ENCODE results near the gene DLG2. TPM values are rescaled to one million over a fixed set of nuclear protein-coding genes. Genes with fewer than 3 reads are reported as not detected.

Gene DLG2
- total and polyA plus RNA-seq, 2 of the 4 experiments (the other 2 are of a cell fraction) = 0.31 to 0.36 TPM

- Histone ChIP-seq H3K4me2 (ENCODE audit: low read depth, low read length) (no peak overlapping the region), H3K56ac (ENCODE audit: extremely low read depth, insufficient read depth, low read length) (no peak overlapping the region), H3K9me3 (ENCODE audit: control insufficient read depth, insufficient read depth, low read length) (no peaks in the 10 kb centered on the region), H3K14ac (replicated peaks; ENCODE audit: low read depth, low read length) (no peak overlapping the region), H3K18ac (ENCODE audit: low read depth, low read length) (no peak overlapping the region), H2BK120ac (ENCODE audit: low read depth, low read length) (no peak overlapping the region), H3K36me3 (ENCODE audit: control insufficient read depth, insufficient read depth, low read length) (no peaks in the 10 kb centered on the region), H3K4me1 (ENCODE audit: control insufficient read depth, insufficient read depth, low read length) (no peaks in the 10 kb centered on the region), H3K9ac (ENCODE audit: low read depth, low read length) (no peak overlapping the region), H3K79me1 (ENCODE audit: low read depth in 1 of 2, low read length in 2 of 2) (no peaks in the 10 kb centered on the region), H3K4ac (ENCODE audit: low read depth, low read length) (no peak overlapping the region), H4K91ac (ENCODE audit: insufficient read depth, low read depth, low read length) (no peak overlapping the region), H2AK9ac (replicated peaks; ENCODE audit: low read depth, low read length, poor library complexity) (no peak overlapping the region), H4K5ac (ENCODE audit: low read depth, low read length) (no peak overlapping the region), H2BK5ac (ENCODE audit: low read depth, low read length, poor library complexity, severe bottlenecking) (no peak overlapping the region), H2BK20ac (ENCODE audit: low read depth, low read length) (no peak overlapping the region), H3K9me1 (ENCODE audit: insufficient read depth, low read length) (no peaks in the 10 kb centered on the region), H4K20me1 (ENCODE audit: insufficient read depth, low read length) (no peaks in the 10 kb centered on the region), H4K8ac (ENCODE audit: low read depth in 2 of 2, low read length in 2 of 2) (no peak overlapping the region), H3K27ac (ENCODE audit: insufficient read depth, low read length) (no peak overlapping the region), H2AFZ (replicated peaks; ENCODE audit: low read length, poor library complexity) (no peak overlapping the region), H3K23ac (ENCODE audit: low read depth, low read length) (no peak overlapping the region), H3K4me3 (ENCODE audit: insufficient read depth, low read depth, low read length) (no peak overlapping the region), H2AK5ac (ENCODE audit: low read depth, low read length) (no peak overlapping the region), H3K27me3 (ENCODE audit: control insufficient read depth, insufficient read depth, low read length) (no peaks in the 10 kb centered on the region), H2BK15ac (ENCODE audit: low read depth, low read length) (no peak overlapping the region)
- in situ Hi-C loops (cut with MboI; ENCODE audit: low sequenced_read_pairs) = no loop called here
- DNase-seq (no peak), ATAC-seq (ENCODE audit: low read depth) (no peak)
- POLR2A ChIA-PET (ENCODE audit: unreplicated experiment) = no interaction called here
- dilution Hi-C loops (cut with HindIII; ENCODE audit: low sequenced_read_pairs, unreplicated experiment) = no loop called here
- no TSS peak for BruUV-seq (replicated peaks)
- no peak for TF ChIP-seq MXI1 (IDR thresholded peaks at IDR 0.05; ENCODE audit: borderline replicate concordance, low read depth, low read length)
- no peak for TF ChIP-seq NFE2L2 (IDR thresholded peaks at IDR 0.05; ENCODE audit: low read depth, low read length)
- no peak for TF ChIP-seq RFX5 (IDR thresholded peaks at IDR 0.05; ENCODE audit: low read depth, low read length)
- no peak for TF ChIP-seq MAZ (IDR thresholded peaks at IDR 0.05; ENCODE audit: borderline replicate concordance, low read depth, low read length)
- TF ChIP-seq ELK1 (IDR thresholded peaks at IDR 0.05; ENCODE audit: borderline replicate concordance, low read depth, low read length) = no peak
- no peak for TF ChIP-seq FOS (IDR thresholded peaks at IDR 0.05; ENCODE audit: low read depth, low read length)
- no peak for TF ChIP-seq CTCF (conservative IDR thresholded peaks at IDR 0.05; ENCODE audit: low read depth, low read length)
- CTCF ChIA-PET = no interaction called here
- intact Hi-C loops (cut with micrococcal nuclease) = no loop called here
These were observed 584.8 kb downstream of the DLG2 start for GRCh38 chr11:85042361-85042760.

All from IMR-90 (cell line).